HG03103 (cell line): ENCODE results near the gene TAS2R8.
"Not testable (repeated sequence)": the region's sequence is repeated elsewhere in the genome, so short reads cannot be mapped to it uniquely, and the experiment has no call there.

Experiments used
- ATAC-seq: cut with Tn5 transposase; IDR thresholded peaks from one replicate; pipeline ENCODE4 v1.9.1; 2021; ENCODE audit warnings: low read depth; ENCODE audit not compliant: unreplicated experiment

Gene TAS2R8, protein sequence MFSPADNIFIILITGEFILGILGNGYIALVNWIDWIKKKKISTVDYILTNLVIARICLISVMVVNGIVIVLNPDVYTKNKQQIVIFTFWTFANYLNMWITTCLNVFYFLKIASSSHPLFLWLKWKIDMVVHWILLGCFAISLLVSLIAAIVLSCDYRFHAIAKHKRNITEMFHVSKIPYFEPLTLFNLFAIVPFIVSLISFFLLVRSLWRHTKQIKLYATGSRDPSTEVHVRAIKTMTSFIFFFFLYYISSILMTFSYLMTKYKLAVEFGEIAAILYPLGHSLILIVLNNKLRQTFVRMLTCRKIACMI

DNA sequence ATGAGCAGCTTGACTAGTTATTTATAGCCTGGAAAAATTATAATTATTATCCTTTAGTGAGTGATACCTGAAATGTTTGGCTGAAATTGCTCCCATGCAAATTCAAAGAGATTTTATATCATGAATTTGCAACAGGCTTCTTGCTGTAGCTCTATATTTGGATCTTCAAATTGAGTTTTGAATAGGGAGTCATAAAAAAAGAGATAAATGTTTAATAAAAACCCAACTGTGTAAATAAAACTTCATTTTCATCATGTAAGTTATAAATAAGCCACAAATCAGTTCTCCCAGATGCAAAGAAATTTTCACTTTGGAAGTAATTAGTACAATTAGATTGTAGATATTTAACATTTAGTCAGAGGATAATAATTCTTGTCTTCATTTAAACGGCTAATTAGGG, at the start of gene TAS2R8:
TSS of gene TAS2R8 (minus strand) at position 101 of the 400 bp plus-strand sequence. CDS start 306 bp downstream, outside the sequence.
- ATAC-seq, result no peak

DNA sequence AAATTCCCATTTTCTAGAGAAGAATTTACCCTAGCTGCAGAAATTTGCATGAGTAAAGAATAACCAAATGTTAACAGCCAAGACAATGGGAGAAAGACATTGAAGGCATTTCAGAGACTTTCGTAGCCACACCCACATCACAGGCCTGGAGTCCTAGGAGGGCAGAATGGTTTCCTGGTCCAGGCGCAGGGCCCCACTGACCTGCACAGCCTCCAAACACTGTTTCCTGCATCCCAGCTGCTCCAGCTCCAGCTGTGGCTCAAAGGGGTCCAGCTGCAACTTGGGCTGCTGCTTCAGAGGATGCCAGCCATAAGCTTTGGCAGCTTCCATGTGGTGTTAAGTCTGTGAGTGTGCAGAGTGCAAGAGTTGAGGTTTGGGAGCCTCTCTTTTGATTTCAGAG, 48.7 kb upstream of the TAS2R8 start:
- ATAC-seq, result no peak

DNA sequence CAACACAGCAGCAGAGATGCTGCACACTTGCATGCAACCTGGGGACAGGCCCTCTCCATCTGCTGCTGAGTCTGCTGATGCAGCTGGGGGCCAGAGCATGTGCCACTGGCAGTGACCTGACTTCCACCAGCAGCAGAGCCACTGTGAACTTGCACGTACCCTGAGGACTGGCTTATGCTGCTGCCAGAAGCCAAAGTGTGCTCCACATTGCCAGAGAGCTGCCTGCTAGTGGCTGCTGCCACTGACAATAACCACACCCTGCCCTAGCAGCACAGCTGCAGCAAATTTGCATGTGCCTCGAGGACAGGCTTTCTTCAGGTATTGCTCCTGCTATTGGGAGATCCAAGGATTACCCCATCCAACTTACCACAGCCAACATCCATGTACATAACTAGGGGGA, 46.7 kb upstream of the TAS2R8 start:
- ATAC-seq, result no peak

DNA sequence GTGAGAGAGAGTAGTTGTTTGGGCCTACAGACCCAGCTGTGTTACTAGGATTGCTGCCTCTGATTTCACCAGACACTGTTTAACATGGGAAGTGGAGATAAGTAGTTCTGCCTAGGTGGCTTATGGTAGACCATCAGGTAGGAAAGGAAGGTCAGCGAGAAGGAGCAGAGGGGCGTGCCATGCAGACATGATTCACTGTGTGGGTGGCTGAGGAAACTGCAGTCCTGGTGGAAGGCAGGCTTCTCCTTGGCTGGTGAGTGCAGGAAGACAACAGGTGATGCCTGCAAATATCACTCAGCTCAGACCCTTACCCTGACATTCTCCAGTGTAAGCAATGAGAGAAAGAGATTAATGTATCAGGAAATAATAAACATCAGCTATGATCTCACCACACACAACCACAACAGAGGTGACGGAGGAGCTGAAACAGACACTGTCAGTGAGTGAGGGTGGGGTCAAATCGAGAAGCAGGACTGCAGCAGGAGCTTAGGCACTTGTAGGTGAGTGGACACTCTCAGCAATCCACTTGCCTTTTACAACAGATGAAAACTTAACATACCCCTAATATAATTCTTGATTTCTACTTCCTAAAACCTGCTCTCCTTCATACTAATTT, 44.3 kb upstream of the TAS2R8 start:
- no peak for ATAC-seq

DNA sequence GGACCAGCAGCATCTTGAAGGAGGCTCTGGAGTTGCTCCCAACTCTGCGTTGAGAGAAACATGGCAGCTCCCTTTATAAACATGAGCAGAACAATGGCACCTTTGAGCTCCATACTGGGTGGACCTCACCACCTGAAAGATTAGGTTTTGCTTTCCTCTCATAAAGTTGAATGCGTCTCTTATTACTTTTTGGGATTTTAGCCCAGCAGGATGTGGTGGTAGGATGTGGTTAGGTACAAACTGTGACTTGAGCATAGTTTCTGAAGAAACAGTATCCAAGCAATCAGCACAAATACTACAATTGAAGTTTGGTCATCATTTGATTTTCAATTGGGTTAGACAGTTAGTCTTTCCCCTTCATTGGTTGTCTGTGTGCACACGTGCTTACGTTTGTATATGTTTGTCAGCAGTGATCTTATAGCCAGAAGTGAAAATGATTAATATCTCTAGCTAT, 42.4 kb upstream of the TAS2R8 start, which contains the start of gene PRR4:
TSS of gene PRR4 (minus strand) at position 51 of the 454 bp plus-strand sequence. CDS start at position 13, 38 bp downstream.
- ATAC-seq, result no peak

DNA sequence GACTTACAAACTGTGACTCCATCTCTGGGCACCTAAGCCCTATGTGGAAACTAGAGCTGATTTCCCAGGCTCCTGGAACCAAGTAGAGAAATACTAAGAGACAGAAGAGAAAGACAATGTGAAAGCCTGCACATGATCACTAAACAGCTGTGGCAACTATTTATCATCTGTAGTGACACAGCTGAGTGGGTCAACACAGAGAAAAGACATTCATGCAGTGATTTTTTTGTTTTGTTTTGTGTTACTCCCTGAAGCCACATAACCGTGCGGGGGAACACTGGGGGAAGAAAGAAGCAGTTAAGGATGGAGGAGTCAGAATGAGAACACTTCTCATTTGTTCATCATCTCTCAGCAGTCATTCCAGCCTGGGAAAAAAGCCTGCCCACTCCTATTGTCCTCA, 40.7 kb upstream of the TAS2R8 start:
- ATAC-seq, result no peak

DNA sequence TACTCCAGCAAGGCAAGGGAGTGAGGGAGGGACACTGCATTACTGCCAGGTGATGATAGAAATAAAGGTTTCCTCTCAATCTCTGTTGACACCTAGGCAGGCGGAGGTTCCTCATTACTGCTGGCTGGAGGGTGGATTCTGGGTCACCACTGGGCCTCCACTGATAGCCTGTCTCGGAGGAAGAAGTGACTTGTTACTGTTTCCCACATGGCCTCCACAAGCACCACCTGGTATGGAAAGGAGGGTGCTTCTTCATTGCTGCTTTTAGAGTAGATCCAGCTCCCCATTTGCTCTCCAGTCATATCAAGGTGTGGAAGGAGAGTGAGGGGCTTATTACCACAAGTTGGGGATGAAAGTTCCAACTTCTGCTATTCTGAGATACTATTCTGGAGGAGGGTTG, 35.8 kb upstream of the TAS2R8 start:
- no peak for ATAC-seq

DNA sequence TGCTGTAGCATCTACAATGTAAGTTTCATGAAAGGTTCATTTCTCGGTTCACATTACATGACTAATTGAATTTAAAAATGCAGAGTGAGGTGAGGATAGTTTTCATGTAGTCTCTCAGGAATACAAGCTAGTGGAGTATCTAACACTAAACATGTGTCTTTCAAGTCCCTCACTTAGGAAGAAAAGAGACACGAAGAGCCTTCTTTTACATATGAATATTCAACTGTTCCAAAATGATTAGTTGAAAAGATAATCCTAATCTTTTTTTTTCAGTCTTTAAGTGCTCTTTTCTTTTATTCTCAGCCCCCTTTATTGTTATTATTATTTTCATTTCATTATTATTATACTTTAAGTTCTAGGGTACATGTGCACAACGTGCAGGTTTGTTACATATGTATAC, 31.4 kb upstream of the TAS2R8 start:
- ATAC-seq, result no peak

DNA sequence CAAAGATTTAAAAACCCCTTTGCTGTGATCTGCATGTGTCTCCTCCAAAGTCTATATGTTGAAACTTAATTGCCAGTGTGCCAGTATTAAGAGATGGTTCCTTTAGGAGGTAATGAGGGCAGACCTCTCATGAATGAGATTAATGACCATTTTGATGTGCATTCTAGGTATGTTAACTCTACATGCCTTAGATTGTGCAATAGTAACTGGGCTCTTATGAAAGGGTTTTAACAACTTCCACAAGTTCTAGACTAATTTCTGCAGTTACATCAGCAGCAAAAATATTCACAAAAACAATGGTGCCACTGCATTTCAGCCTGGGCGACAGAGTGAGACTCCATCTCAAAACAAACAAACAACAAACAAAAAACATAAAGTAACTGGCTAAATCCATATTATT, 22.9 kb upstream of the TAS2R8 start:
- ATAC-seq, result no peak

DNA sequence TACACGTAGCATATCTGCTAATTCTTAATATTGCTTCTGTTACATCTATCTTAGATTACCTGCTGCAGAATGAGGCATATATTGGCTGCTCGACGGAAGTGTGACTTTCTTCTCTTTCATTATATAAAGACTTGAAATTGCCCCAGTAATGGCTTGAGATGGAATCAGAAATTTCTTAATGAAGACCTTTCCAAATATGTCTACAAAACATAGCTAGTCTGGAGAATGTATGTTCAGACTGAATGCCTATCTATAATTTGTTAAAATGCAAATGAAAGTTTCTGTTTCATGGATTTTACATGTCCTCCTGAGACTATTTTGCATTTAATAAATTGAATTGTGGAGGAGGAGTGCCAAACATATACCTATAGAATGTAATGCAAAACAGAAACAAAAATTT, 19.2 kb upstream of the TAS2R8 start, which contains the start of gene TAS2R10:
TSS of gene TAS2R10 (minus strand) at position 101 of the 400 bp plus-strand sequence. CDS start at position 12, 89 bp downstream.
- no peak for ATAC-seq

DNA sequence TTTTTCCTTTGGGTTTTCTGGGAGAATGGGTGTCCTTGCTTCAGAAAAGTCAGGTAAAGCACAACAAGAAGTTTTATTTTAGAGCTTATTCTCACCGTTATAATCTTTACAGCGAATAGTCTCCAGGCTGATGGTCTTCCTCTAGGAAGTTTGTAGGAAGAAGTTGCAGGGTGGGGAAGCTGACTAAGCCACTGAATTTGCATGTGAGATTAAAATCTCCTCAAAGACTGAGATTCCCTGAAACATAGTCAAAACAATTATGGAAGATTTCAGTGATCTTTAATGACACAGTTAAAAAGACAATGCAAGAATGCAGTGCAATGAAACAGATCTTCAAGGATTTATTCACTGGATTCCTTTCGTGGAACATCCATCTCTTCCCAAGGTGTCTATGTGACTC, 17.9 kb upstream of the TAS2R8 start:
- ATAC-seq, result no peak

DNA sequence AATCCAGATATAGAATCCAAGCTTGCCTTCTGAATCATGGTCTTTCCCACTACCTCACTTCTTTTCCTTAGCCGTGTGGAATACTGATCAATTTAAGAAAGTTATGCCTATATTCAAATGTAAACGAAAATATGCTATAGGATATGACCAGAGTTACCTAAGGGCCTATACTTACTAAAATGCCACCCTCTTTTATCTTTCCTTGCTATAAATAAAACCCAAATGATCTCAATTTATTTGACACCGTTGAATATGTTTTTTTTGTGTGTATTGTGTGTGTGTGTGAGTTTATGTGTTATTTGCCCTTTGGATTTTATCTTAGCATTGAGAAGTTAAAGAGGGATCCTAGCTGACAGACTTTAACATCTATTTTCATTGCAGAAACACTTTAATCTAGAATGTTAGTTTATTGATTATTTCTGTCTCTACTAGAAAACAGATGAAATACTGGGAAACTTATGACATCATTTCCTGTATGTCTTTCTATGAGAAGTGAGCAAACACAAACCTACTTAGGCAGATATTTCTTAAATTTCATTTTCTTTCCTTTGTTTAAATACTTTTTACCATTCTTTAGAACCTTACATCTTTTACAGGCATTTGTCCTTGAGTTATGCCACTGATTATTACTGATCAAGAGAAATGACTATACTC, 4.9 kb upstream of the TAS2R8 start:
- no peak for ATAC-seq

DNA sequence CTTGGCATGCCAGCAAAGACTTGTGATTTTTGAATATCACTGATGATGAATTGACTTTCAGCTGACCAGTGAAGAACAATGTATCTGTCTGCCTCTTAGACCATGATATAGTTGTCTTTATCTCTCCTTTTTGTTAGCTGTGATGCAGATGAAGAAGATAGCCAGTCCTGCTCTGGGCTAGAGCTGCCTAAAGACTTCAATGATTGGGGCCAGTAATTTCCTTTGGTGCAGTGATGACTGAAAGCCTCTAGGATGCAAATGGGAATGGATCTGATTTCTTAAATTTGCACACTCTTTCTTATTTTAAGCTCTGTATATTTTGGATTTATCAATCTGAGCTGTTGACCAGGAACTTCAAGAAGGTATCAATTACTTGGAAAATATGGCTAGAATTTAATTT, 3.0 kb upstream of the TAS2R8 start, which contains the start of gene TAS2R9:
TSS of gene TAS2R9 (minus strand) at position 101 of the 400 bp plus-strand sequence. CDS start at position 8, 93 bp downstream.
- ATAC-seq, result no peak

DNA sequence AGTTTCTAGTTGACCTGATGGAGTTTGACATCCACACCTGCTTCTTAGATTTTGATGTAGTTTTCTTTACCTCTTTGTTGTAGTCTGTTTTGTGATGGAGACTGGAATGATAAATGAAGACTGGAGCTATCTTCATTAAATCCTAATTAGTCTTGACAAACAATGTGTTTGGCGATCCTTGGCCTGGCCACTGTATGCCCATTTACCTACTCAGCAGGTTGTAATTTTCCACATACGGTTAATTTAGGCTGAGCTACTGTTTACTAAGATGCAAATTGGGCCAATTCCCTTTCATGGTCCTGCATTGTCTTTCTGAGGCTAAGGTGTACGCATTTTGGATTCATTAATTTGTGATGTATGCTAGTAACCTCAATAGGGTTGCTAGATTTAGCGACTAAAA, 4.5 kb downstream of the TAS2R8 start, which contains the start of gene TAS2R7:
TSS of gene TAS2R7 (minus strand) at position 41 of the 400 bp plus-strand sequence. CDS start 57 bp downstream, outside the sequence.
- ATAC-seq, result no peak

DNA sequence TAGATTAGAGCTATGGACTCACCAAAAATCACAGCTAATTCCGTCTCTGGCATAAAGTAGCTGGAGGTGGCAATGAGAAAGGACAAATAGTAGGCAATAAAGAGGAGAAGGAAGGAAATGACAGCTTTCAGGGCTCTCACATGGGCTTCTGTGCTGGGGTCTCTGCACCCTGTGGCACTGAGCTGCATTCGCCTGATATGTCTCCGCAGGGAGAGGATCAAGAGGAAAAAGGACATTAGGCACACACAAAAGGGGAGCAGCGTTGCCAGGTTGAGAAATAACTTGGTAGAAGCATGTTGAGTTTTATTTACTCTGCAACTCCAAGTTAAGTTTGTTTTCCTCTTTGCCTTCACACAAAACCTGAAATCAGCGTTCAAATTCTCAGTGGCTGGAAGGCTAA, 5.3 kb downstream of the TAS2R8 start:
- ATAC-seq, result no peak

DNA sequence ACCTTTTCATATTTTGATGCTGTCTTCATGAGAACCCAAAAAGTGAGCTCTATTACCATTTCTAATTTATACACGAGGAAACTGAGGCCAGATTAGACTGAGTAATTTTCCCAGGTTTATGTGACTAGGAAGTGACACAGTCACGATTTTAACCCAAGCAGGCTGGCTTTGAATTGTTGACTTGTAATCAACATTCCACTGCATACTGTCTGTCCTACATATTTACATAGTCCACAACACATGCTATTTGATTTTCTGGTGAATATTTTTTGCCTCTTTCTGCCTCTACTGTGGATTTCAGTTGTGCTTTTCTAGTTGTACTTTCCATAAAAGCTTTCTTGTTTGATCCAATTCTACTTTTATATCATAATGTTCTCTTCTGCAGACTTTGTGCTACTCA, 12.9 kb downstream of the TAS2R8 start:
- no peak for ATAC-seq

DNA sequence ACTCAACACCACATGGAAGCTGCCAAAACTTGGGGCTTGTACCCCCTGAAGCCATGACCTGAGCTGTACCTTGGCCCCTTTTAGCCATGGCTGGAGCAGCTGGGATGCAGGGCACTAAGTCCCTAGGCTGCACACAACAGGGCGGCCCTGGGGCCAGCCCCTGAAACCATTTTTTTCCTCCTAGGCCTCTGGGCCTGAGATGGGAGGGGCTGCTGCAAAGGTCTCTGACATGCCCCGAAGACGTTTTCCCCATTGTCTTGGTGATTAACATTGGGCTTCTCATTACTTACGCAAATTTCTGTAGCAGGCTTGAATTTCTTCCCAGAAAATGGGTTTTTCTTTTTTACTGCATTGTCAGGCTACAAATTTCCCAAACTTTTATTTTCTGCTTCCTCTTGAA, 15.3 kb downstream of the TAS2R8 start:
- not testable (repeated sequence) for ATAC-seq

DNA sequence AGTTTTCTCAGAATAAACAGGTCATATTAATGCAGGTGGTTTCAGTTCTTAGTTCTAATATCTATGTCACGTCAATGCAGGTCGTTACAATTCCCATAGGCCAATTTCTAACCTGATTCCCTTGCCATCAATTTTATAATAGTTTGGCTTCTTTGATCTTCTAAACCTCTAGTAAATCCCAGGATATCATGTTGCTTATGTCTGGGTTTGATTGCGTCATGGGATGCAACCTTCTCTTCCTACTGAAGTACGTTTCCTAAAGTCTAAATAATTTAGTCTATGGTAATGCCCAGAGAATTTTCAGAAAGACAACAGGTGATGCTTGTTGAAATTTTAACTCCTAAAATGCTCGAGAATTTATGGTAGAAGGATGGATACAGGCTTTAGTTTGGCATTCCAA, 23.8 kb downstream of the TAS2R8 start:
- ATAC-seq, result no peak

DNA sequence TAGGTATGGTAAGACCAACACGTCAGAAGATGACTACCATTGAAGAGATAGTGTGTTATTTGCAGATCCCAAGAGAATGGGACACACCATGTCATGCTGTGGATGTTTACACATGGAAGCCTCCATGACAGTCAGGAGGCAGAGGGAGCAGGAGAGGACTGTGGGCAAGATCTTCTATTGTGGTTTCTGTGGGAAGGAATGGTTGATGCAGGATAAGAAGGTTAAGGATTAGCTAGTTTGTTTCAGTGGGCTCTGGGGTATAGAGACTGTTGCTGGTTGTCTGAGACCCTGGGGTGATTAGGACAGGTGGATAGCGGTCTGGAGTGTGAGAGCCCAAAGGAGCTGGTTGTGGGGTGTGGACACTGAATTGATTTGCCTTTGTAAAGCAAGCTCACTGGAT, 28.0 kb downstream of the TAS2R8 start:
- no peak for ATAC-seq

DNA sequence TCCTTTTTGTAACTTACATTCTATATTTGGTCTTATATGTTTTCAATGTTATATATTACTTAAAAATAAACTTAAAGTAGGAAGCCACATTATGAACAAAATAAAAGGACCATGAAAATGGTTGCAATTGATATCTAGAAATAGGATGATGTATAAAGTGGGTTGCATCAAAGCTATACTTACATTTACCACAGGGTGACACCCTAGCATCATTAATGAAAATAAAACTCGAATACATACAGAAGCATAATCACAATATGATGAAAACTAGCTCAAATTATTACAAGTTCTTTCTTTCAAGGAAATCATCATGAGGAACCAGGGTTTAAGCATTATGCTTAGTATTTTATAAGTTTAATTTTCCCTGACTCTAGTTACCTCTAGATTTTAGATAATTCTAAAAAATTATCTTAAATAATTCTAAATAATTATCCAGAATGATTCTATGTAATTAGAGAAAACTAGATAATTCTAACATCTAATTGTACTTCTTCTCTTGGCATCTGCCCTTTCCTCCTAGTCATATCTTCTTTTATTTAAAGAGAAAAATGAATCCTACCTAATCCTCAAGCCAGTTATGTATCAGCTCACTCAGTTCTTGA, 35.9 kb downstream of the TAS2R8 start:
- ATAC-seq, result no peak

DNA sequence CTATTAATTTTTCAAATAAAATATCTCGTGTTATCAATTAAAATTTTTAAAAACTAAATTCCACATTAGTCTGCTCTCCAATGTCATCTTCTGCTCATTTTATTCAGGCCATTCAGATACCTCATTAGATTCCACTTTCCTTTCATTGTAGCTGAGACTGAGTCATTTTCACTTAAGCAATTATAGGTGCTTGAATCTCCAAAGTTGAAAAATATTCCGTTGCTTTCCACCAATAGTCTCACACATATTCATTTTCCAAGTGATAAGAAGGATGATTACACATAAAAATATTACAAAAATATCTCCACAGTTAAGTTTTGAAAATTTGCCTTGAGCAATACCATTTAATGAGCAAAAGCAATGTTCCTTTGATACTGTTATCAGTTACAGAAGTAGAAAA, 47.4 kb downstream of the TAS2R8 start:
- ATAC-seq, result no peak
